Pancreas (tissue), 10 donors: ENCODE results near the gene INHBC. TPM values are rescaled to one million over a fixed set of nuclear protein-coding genes. Genes with fewer than 3 reads are reported as not detected.

ENCODE experiments used
- ATAC-seq, 4 donors: fragments of 200-7000 bp; cut with Tn5 transposase; one replicate each; pipeline versions ENCODE4 v1.8.0 to v1.9.1; 2020; ENCODE audit warnings: mild to moderate bottlenecking in 4 of 4, moderate library complexity in 4 of 4
- DNase-seq, 6 donors: peaks; one replicate each; pipeline ENCODE4 v3.0.0-alpha.2; 2020
- FAIRE-seq: peaks from 2 replicates; lab custom pipeline; 2012; peaks lifted over from hg19 to GRCh38; lab: Jason Lieb, UNC
- H3K27ac ChIP-seq, 4 donors: fragments of 200-600 bp; sonication (generic); 1 replicate in 3 of 4; 2 replicates in 1 of 4; pipeline versions ENCODE4 v1.5.0 to v1.8.0; 2020
- H3K27me3 ChIP-seq, 4 donors: fragments of 200-600 bp; one replicate each; pipeline ENCODE4 v1.8.0; 2021
- H3K36me3 ChIP-seq, 3 donors: fragments of 200-600 bp; sonication (generic) in 1 of 3; one replicate each; pipeline versions ENCODE4 v1.5.0 to v1.8.0; 2020 to 2021
- H3K4me1 ChIP-seq, 3 donors: fragments of 200-600 bp; one replicate each; pipeline ENCODE4 v1.8.0; 2021
- H3K4me3 ChIP-seq, 4 donors: fragments of 200-600 bp; sonication (generic) in 2 of 4; one replicate each; pipeline versions ENCODE4 v1.5.0 to v1.8.0; 2020 to 2021
- H3K9me3 ChIP-seq, 4 donors: fragments of 200-600 bp; one replicate each; pipeline ENCODE4 v1.8.0; 2021
- CTCF ChIP-seq, 4 donors: fragments of 200-600 bp; sonication (generic) in 3 of 4; IDR thresholded peaks; one replicate each; pipeline versions ENCODE4 v1.5.0 to v1.8.0; 2021; ENCODE audit warnings: antibody characterized with exemption in 4 of 4
- WGBS, 2 donors: extraction: QIAGEN DNeasy Blood & Tissue Kit; methylation state at CpG; one replicate each; pipeline ENCODE4 v1.1.7; 2013; 5-methylcytosine and 5-hydroxymethylcytosine counted together
- intact Hi-C, 3 donors: fragments of 100-400 bp; cut with DNase I; formaldehyde crosslinking; loops; one replicate each; pipeline versions ENCODE4 v1.11.1 to v1.14.2; 2022
- polyA plus RNA-seq, 2 donors: library from polyadenylated mRNA; stranded (reverse); fragments of 200-250 nt; gene quantifications; one replicate each; pipeline ENCODE4 v1.2.3, GENCODE V29; 2013
- total RNA-seq, 6 donors: library from RNA; stranded (reverse); fragmentation: NEBNext Ultra II Directional in 4 of 6; extraction: Animal tissue kit (Norgen Biotek cat#: 25700) in 4 of 6; gene quantifications; one replicate each; pipeline versions ENCODE4 v1.2.1 to v1.2.4, GENCODE V29; 2021 to 2023
- donor health status: healthy with polysubstance abuse.
- donor health status: DM: no; HTN: no; CAD: no; lungs with moderate emphysema.
- donor health status: DM: no; HTN: no; CAD: no.
- donor health status: control.
- donor health status: control.
- donor health status: Bipolar disorder and iron deficiency.
- donor health status: DM: yes; HTN: yes; CAD: no.
- donor health status: DM: no; HTN: no; CAD: no.
- donor health status: DM: no; HTN: no; CAD: no.
- donor health status: DM: yes; HTN: yes; CAD: no.

Gene INHBC
- total and polyA plus RNA-seq, 8 donors: 0.09 TPM; not detected in 6

GRCh38 chr12:57459750-57460467, 25.3 kb downstream of the INHBC start, which contains the start of gene GLI1:
Gene GLI1 (plus strand): TSS chr12:57459785. CDS start chr12:57463692, 3,907 bp downstream.
- Histone ChIP-seq H3K27ac (peak within 1 kb of the TSS in 3 of 4 donors; percentile 37 to 69 (median 50)), H3K4me1 (peaks cover 0 to 12% (median 10%) of the 10 kb centered on the region in 3 donors), H3K4me3 (peak within 1 kb of the TSS; percentile 34 to 70 (median 56)), H3K27me3 (no peaks in the 10 kb centered on the region), H3K9me3 (no peaks in the 10 kb centered on the region), H3K36me3 (no peaks in the 10 kb centered on the region)
- DNase-seq (peak in 3 of 6 donors; percentile 56 to 71 (median 65)), FAIRE-seq (no peak), ATAC-seq (peak in 1 of 4 donors; percentile 0)
- intact Hi-C loops: loop anchor here in 2 of 3 donors (10.0 kb wide), 2 partner anchors 155 to 245 kb away; partner anchors contain the start of gene NXPH4 (in 1 of the 2)
- WGBS, 2 donors: 1 to 2% methylated on average over 31 to 35 of the region's 36 CpGs
- no peak for TF ChIP-seq CTCF (IDR thresholded peaks at IDR 0.05)

- Histone ChIP-seq H3K36me3 (no peaks in the 10 kb centered on the region), H3K27me3 (no peaks in the 10 kb centered on the region), H3K4me3 (peak overlapping the region in 1 of 4 donors; percentile 70), H3K27ac (no peak overlapping the region), H3K4me1 (peaks cover 0 to 12% (median 10%) of the 10 kb centered on the region in 3 donors), H3K9me3 (no peaks in the 10 kb centered on the region)
- DNase-seq (peak in 1 of 6 donors; percentile 57), ATAC-seq (no peak), FAIRE-seq (no peak)
- no peak for TF ChIP-seq CTCF (IDR thresholded peaks at IDR 0.05)
- 3 to 4% methylated on average over 6 of the region's 6 CpGs for WGBS, 2 donors
- intact Hi-C loops: no loop called here
These were observed 25.8 kb downstream of the INHBC start for GRCh38 chr12:57460468-57460784.

- ATAC-seq (no peak), DNase-seq (peak in 2 of 6 donors; percentile 54 to 83)
- H3K4me3 ChIP-seq: peak overlapping the region in 1 of 4 donors; percentile 70
These were observed 26.3 kb downstream of the INHBC start for GRCh38 chr12:57460841-57461275.

GRCh38 chr12:57461276-57461916, 26.8 kb downstream of the INHBC start:
- Histone ChIP-seq H3K36me3 (no peaks in the 10 kb centered on the region), H3K27ac (peak overlapping the region in 1 of 4 donors; percentile 85), H3K9me3 (no peaks in the 10 kb centered on the region), H3K4me1 (peaks cover 0 to 12% (median 10%) of the 10 kb centered on the region in 3 donors), H3K27me3 (no peaks in the 10 kb centered on the region), H3K4me3 (peak overlapping the region; percentile 19 to 70 (median 34))
- FAIRE-seq: no peak
- ATAC-seq: peak; percentile 5 to 19 (median 6)
- WGBS, 2 donors: 2% methylated on average over 27 to 32 of the region's 32 CpGs
- intact Hi-C loops: no loop called here
- DNase-seq: peak in 2 of 6 donors; percentile 50 to 60
- TF ChIP-seq CTCF (IDR thresholded peaks at IDR 0.05): no peak

More at GRCh38 chr12:57460841-57461275, 26.3 kb downstream of the INHBC start:
- H3K4me1 ChIP-seq: peaks cover 0 to 12% (median 10%) of the 10 kb centered on the region in 3 donors
- H3K27ac ChIP-seq: no peak overlapping the region
- 1 to 5% methylated on average over 19 of the region's 19 CpGs for WGBS, 2 donors
- no peak for TF ChIP-seq CTCF (IDR thresholded peaks at IDR 0.05)
- intact Hi-C loops: no loop called here
- no peaks in the 10 kb centered on the region for H3K9me3 ChIP-seq
- no peak for FAIRE-seq
- no peaks in the 10 kb centered on the region for H3K27me3 ChIP-seq
- no peaks in the 10 kb centered on the region for H3K36me3 ChIP-seq
